Neural progenitor cell (in vitro differentiated cells): Measurements from ENCODE around the gene MEGF6.

Source experiments
- EZH2 ChIP-seq: fragments of 200-600 bp; sonication (generic); IDR thresholded peaks from 2 replicates; pipeline ENCODE4 v1.6.1; 2017; ENCODE audit warnings: antibody characterized with exemption, mild to moderate bottlenecking, moderate library complexity
- TF ChIP-seq, protein P1 (sequence below): fragments of 200-600 bp; sonication (generic); IDR thresholded peaks from 2 replicates; pipeline ENCODE4 v1.5.1; 2017; ENCODE audit warnings: antibody characterized with exemption, mild to moderate bottlenecking

DNA sequence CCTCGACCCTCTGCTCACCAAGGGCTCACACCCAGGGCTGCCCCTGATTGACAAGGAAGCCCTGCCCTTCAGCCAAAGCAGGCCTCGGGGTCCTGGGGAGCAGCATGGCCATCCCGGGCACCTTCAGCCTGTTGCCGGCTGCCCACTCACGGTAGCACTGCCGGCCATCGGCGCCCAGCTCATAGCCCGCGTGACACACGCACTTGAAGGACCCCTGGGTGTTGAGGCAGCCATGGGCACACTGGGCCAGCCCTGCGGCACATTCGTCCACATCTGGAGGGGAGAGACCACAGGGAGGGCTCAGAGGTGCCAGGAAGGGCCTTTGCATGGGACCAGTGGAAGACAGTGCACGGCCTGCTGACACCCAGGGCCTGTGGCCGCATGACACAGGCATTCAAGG lies 99.5 kb downstream of the MEGF6 start:
- TF ChIP-seq, protein P1, sequence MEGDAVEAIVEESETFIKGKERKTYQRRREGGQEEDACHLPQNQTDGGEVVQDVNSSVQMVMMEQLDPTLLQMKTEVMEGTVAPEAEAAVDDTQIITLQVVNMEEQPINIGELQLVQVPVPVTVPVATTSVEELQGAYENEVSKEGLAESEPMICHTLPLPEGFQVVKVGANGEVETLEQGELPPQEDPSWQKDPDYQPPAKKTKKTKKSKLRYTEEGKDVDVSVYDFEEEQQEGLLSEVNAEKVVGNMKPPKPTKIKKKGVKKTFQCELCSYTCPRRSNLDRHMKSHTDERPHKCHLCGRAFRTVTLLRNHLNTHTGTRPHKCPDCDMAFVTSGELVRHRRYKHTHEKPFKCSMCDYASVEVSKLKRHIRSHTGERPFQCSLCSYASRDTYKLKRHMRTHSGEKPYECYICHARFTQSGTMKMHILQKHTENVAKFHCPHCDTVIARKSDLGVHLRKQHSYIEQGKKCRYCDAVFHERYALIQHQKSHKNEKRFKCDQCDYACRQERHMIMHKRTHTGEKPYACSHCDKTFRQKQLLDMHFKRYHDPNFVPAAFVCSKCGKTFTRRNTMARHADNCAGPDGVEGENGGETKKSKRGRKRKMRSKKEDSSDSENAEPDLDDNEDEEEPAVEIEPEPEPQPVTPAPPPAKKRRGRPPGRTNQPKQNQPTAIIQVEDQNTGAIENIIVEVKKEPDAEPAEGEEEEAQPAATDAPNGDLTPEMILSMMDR, result no peak
- no peak for TF ChIP-seq EZH2
